Karpas-422 (cell line): Measurements from ENCODE around the gene UBA1. TPM values are rescaled to one million over a fixed set of nuclear protein-coding genes. Genes with fewer than 3 reads are reported as not detected.

Experiments
- DNase-seq: peaks from one replicate; pipeline ENCODE4 v3.0.0-alpha.2; 2015
- H2AFZ ChIP-seq: fragments of 200-600 bp; sonication (generic); 2 replicates; pipeline ENCODE4 v1.6.1; 2014; ENCODE audit warnings: antibody characterized with exemption, low read length, mixed read lengths
- H3K27ac ChIP-seq: fragments of 200-600 bp; sonication (generic); 2 replicates; pipeline ENCODE4 v1.5.1; 2014; ENCODE audit warnings: mild to moderate bottlenecking, low read length, moderate library complexity
- H3K27me3 ChIP-seq: fragments of 200-600 bp; sonication (generic); 2 replicates; pipeline ENCODE4 v1.6.1; 2014; ENCODE audit warnings: low read length, mixed read lengths
- H3K36me3 ChIP-seq: fragments of 200-600 bp; sonication (generic); 2 replicates; pipeline ENCODE4 v1.6.1; 2014; ENCODE audit warnings: low read length, mixed read lengths; ENCODE audit not compliant: insufficient read depth
- H3K4me1 ChIP-seq: fragments of 200-600 bp; sonication (generic); 2 replicates; pipeline ENCODE4 v1.6.1; 2014; ENCODE audit warnings: mild to moderate bottlenecking, low read length, mixed read lengths
- H3K4me2 ChIP-seq: fragments of 200-600 bp; sonication (generic); 2 replicates; pipeline ENCODE4 v1.6.1; 2014; ENCODE audit warnings: low read length, low read depth, mild to moderate bottlenecking; ENCODE audit not compliant: poor library complexity, severe bottlenecking
- H3K4me3 ChIP-seq: fragments of 200-600 bp; sonication (generic); 2 replicates; pipeline ENCODE4 v1.5.1; 2014; ENCODE audit warnings: mild to moderate bottlenecking, antibody characterized with exemption, low read length, mixed read lengths
- H3K79me2 ChIP-seq: fragments of 200-600 bp; sonication (generic); 2 replicates; pipeline ENCODE4 v1.6.1; 2014; ENCODE audit warnings: mild to moderate bottlenecking, low read length, mixed read lengths
- H3K9ac ChIP-seq: fragments of 200-600 bp; sonication (generic); 2 replicates; pipeline ENCODE4 v1.6.0; 2014; ENCODE audit warnings: low read length
- H3K9me2 ChIP-seq: fragments of 200-600 bp; sonication (generic), shearing (Covaris generic); replicated peaks from 2 replicates; pipeline ENCODE4 v1.6.0; 2014; ENCODE audit warnings: mild to moderate bottlenecking, low read length, moderate library complexity; ENCODE audit not compliant: insufficient read depth
- H3K9me3 ChIP-seq: fragments of 300-700, 200-600 bp; sonication (generic); 2 replicates; pipeline ENCODE4 v1.6.1; 2014; ENCODE audit warnings: low read length, mixed read lengths
- H4K20me1 ChIP-seq: fragments of 200-600 bp; sonication (generic); 2 replicates; pipeline ENCODE4 v1.6.1; 2014; ENCODE audit warnings: mild to moderate bottlenecking, antibody characterized with exemption, low read length, low read depth; ENCODE audit not compliant: insufficient read depth
- total RNA-seq: library from RNA; depleted of rRNA; stranded (reverse); fragments of >200 nt; shearing (Covaris generic); gene quantifications from 2 replicates; pipeline ENCODE4 v1.2.3, GENCODE V29; 2014; ENCODE audit warnings: low replicate concordance

UBA1 gene
- total RNA-seq, 1 experiment from 2014 or later: 178 TPM

- Histone ChIP-seq H3K4me1 (no peaks in the 10 kb centered on the region), H3K4me2 (no peak overlapping the region), H3K9me2 (no peaks in the 10 kb centered on the region), H3K9ac (no peak overlapping the region), H3K27me3 (no peaks in the 10 kb centered on the region), H3K27ac (no peak overlapping the region), H3K4me3 (no peak overlapping the region), H3K9me3 (no peaks in the 10 kb centered on the region), H3K79me2 (peaks cover 31% of the 10 kb centered on the region), H4K20me1 (no peaks in the 10 kb centered on the region), H3K36me3 (no peaks in the 10 kb centered on the region; the same call in 1 of the 2 replicates), H2AFZ (no peak overlapping the region)
- no peak for DNase-seq
Measured at GRCh38 chrX:47166126-47166525, 27.5 kb upstream of the UBA1 start.

- no peak overlapping the region for H3K4me3 ChIP-seq
- H3K4me2 ChIP-seq: no peak overlapping the region
- no peak overlapping the region for H3K27ac ChIP-seq
- peaks cover 11% of the 10 kb centered on the region; the same call in 1 of the 2 replicates for H3K79me2 ChIP-seq
- no peak overlapping the region for H2AFZ ChIP-seq
- DNase-seq: no peak
- no peaks in the 10 kb centered on the region for H3K4me1 ChIP-seq
- H3K36me3 ChIP-seq: no peaks in the 10 kb centered on the region
- no peak overlapping the region for H3K9ac ChIP-seq
- no peaks in the 10 kb centered on the region for H3K27me3 ChIP-seq
- H4K20me1 ChIP-seq: no peaks in the 10 kb centered on the region
- H3K9me3 ChIP-seq: no peaks in the 10 kb centered on the region
- no peaks in the 10 kb centered on the region for H3K9me2 ChIP-seq
Measured at GRCh38 chrX:47168495-47169073, 25.0 kb upstream of the UBA1 start.

- no peak for DNase-seq
- Histone ChIP-seq H3K4me1 (no peaks in the 10 kb centered on the region), H3K36me3 (no peaks in the 10 kb centered on the region)
Measured at GRCh38 chrX:47169273-47169672, 24.4 kb upstream of the UBA1 start.

GRCh38 chrX:47169726-47170515 lies 23.7 kb upstream of the UBA1 start:
- Histone ChIP-seq H3K4me2 (no peak overlapping the region), H3K27me3 (no peaks in the 10 kb centered on the region), H3K79me2 (peaks cover 1% of the 10 kb centered on the region; the same call in 1 of the 2 replicates), H3K36me3 (no peaks in the 10 kb centered on the region), H3K9me2 (no peaks in the 10 kb centered on the region), H3K4me1 (no peaks in the 10 kb centered on the region), H4K20me1 (no peaks in the 10 kb centered on the region), H3K27ac (no peak overlapping the region), H2AFZ (no peak overlapping the region), H3K9ac (no peak overlapping the region), H3K4me3 (no peak overlapping the region), H3K9me3 (no peaks in the 10 kb centered on the region)
- no peak for DNase-seq

More at GRCh38 chrX:47169273-47169672, 24.4 kb upstream of the UBA1 start:
- no peak overlapping the region for H3K4me2 ChIP-seq
- no peak overlapping the region for H3K27ac ChIP-seq
- H3K9me3 ChIP-seq: no peaks in the 10 kb centered on the region
- no peaks in the 10 kb centered on the region for H3K27me3 ChIP-seq
- no peaks in the 10 kb centered on the region for H4K20me1 ChIP-seq
- no peak overlapping the region for H2AFZ ChIP-seq
- peaks cover 7% of the 10 kb centered on the region; the same call in 1 of the 2 replicates for H3K79me2 ChIP-seq
- H3K9ac ChIP-seq: no peak overlapping the region
- no peaks in the 10 kb centered on the region for H3K9me2 ChIP-seq
- H3K4me3 ChIP-seq: no peak overlapping the region

- H3K9me3 ChIP-seq: no peaks in the 10 kb centered on the region
- H2AFZ ChIP-seq: no peak overlapping the region
- no peaks in the 10 kb centered on the region for H3K4me1 ChIP-seq
- H3K27ac ChIP-seq: no peak overlapping the region
- no peak overlapping the region for H3K9ac ChIP-seq
- no peaks in the 10 kb centered on the region for H3K9me2 ChIP-seq
- H3K4me3 ChIP-seq: no peak overlapping the region
- no peaks in the 10 kb centered on the region for H3K79me2 ChIP-seq
- no peak for DNase-seq
- H3K36me3 ChIP-seq: no peaks in the 10 kb centered on the region
- H3K4me2 ChIP-seq: no peak overlapping the region
- no peaks in the 10 kb centered on the region for H3K27me3 ChIP-seq
- H4K20me1 ChIP-seq: no peaks in the 10 kb centered on the region
Measured at GRCh38 chrX:47170861-47171692, 22.6 kb upstream of the UBA1 start.

- H3K4me3 ChIP-seq: no peak overlapping the region
- H3K27ac ChIP-seq: no peak overlapping the region
- no peaks in the 10 kb centered on the region for H3K9me2 ChIP-seq
- no peaks in the 10 kb centered on the region for H3K4me1 ChIP-seq
- no peaks in the 10 kb centered on the region for H3K79me2 ChIP-seq
- H3K9me3 ChIP-seq: no peaks in the 10 kb centered on the region
- H3K36me3 ChIP-seq: no peaks in the 10 kb centered on the region
- H3K4me2 ChIP-seq: no peak overlapping the region
- DNase-seq: no peak
- no peaks in the 10 kb centered on the region for H3K27me3 ChIP-seq
- H3K9ac ChIP-seq: no peak overlapping the region
- no peaks in the 10 kb centered on the region for H4K20me1 ChIP-seq
- H2AFZ ChIP-seq: no peak overlapping the region
Measured at GRCh38 chrX:47171996-47172395, 21.6 kb upstream of the UBA1 start.

- Histone ChIP-seq H2AFZ (no peak overlapping the region), H3K27me3 (no peaks in the 10 kb centered on the region), H3K79me2 (no peaks in the 10 kb centered on the region), H3K9me2 (no peaks in the 10 kb centered on the region), H3K9me3 (no peaks in the 10 kb centered on the region), H3K4me2 (no peak overlapping the region), H3K27ac (no peak overlapping the region), H3K4me1 (no peaks in the 10 kb centered on the region), H3K36me3 (no peaks in the 10 kb centered on the region), H3K9ac (no peak overlapping the region), H4K20me1 (no peaks in the 10 kb centered on the region), H3K4me3 (no peak overlapping the region)
- DNase-seq: no peak
Measured at GRCh38 chrX:47172549-47172948, 21.1 kb upstream of the UBA1 start.
